Measurements from ENCODE around the gene SUPT3H. TPM values are rescaled to one million over a fixed set of nuclear protein-coding genes. Genes with fewer than 3 reads are reported as not detected.

Gene SUPT3H
- total and polyA plus RNA-seq, 2 donors (not counting 1 experiment from before 2014, with no cell fraction given) = 5.5 to 12.4 TPM

DNA sequence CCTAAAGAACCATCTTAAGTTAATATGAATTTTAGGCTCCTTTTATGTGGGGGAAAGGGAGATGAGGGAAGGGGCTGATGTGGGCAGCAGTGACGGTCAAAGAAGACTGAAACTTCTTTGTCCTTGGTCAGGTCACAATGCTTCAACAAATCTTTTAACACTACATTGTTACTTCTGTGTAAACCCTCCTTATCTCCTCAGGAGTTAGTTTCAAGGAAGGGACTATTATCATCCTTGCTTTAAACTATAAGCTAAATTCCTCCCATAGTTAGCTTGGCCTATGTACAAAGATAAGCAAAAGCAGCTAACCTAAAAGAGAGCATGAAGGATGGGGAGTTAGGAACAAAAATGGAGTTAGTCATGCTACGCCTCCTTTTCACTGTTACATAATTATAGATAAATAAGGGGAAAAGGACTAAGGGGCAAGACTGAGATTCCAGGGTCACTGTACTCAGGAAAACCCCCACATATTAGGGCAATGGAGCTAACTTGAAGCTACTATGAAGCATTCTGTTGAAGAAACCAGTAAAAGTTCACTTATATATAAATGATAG is 222.3 kb downstream of the SUPT3H start:
- Histone ChIP-seq H3K9me3 (ENCODE audit: control extremely low read depth in 1 of 3, control insufficient read depth in 2 of 3, insufficient read depth in 1 of 3, low read length in 2 of 3) (no peaks in the 10 kb centered on the region), H3K4me1 (ENCODE audit: control insufficient read depth in 2 of 2, insufficient read depth in 2 of 2, low read length in 2 of 2) (no peaks in the 10 kb centered on the region), H4K20me1 (ENCODE audit: control insufficient read depth, insufficient read depth, low read length, poor library complexity, severe bottlenecking) (no peaks in the 10 kb centered on the region), H3K36me3 (replicated peaks in 1 of 2; ENCODE audit: control extremely low read depth in 1 of 2, control insufficient read depth in 1 of 2, extremely low read depth in 1 of 2, insufficient read depth in 2 of 2, low read length in 1 of 2) (no peaks in the 10 kb centered on the region), H3K9ac (ENCODE audit: low read length) (no peak overlapping the region), H3K27me3 (replicated peaks in 1 of 4; ENCODE audit: control extremely low read depth in 1 of 4, control insufficient read depth in 3 of 4, insufficient read depth in 4 of 4, low read length in 3 of 4) (no peaks in the 10 kb centered on the region), H2AFZ (ENCODE audit: insufficient read depth, low read depth, low read length, poor library complexity, severe bottlenecking) (no peak overlapping the region), H3K4me2 (replicated peaks; ENCODE audit: low read depth, low read length, poor library complexity, severe bottlenecking) (no peak overlapping the region), H3K27ac (ENCODE audit: low read length in 2 of 2) (no peak overlapping the region), H3K4me3 (ENCODE audit: control extremely low read depth in 1 of 5, extremely low read depth in 1 of 5, insufficient read depth in 1 of 5, low read depth in 2 of 5, low read length in 4 of 5) (no peak overlapping the region), H3K79me2 (ENCODE audit: control insufficient read depth, insufficient read depth, low read length) (no peaks in the 10 kb centered on the region)
- CTCF ChIA-PET = no interaction called here
- H3K4me3 Mint-ChIP-seq = no peak overlapping the region
- no peak overlapping the region for H3K27ac Mint-ChIP-seq
- H3K9me3 Mint-ChIP-seq (ENCODE audit: insufficient read depth) = no peaks in the 10 kb centered on the region
- WGBS (ENCODE audit: insufficient coverage) = no CpG with 5 or more reads among the region's 2 CpGs
- TF ChIP-seq, protein P1, sequence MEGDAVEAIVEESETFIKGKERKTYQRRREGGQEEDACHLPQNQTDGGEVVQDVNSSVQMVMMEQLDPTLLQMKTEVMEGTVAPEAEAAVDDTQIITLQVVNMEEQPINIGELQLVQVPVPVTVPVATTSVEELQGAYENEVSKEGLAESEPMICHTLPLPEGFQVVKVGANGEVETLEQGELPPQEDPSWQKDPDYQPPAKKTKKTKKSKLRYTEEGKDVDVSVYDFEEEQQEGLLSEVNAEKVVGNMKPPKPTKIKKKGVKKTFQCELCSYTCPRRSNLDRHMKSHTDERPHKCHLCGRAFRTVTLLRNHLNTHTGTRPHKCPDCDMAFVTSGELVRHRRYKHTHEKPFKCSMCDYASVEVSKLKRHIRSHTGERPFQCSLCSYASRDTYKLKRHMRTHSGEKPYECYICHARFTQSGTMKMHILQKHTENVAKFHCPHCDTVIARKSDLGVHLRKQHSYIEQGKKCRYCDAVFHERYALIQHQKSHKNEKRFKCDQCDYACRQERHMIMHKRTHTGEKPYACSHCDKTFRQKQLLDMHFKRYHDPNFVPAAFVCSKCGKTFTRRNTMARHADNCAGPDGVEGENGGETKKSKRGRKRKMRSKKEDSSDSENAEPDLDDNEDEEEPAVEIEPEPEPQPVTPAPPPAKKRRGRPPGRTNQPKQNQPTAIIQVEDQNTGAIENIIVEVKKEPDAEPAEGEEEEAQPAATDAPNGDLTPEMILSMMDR (IDR thresholded peaks at IDR 0.05) = no peak
- intact Hi-C loops (cut with micrococcal nuclease) = no loop called here
- DNase-seq (no peak), ATAC-seq (ENCODE audit: low read depth) (no peak)
- POLR2A ChIA-PET = no interaction called here
- H3K27me3 Mint-ChIP-seq = no peaks in the 10 kb centered on the region
- H3K4me1 Mint-ChIP-seq = no peaks in the 10 kb centered on the region

GRCh38 chr6:45154679-45155078 is 223.1 kb downstream of the SUPT3H start:
- Histone ChIP-seq H3K9me3 (ENCODE audit: control extremely low read depth in 1 of 3, control insufficient read depth in 2 of 3, insufficient read depth in 1 of 3, low read length in 2 of 3) (no peaks in the 10 kb centered on the region), H3K79me2 (ENCODE audit: control insufficient read depth, insufficient read depth, low read length) (no peaks in the 10 kb centered on the region), H3K4me2 (replicated peaks; ENCODE audit: low read depth, low read length, poor library complexity, severe bottlenecking) (no peak overlapping the region), H3K27ac (ENCODE audit: low read length in 2 of 2) (no peak overlapping the region), H4K20me1 (ENCODE audit: control insufficient read depth, insufficient read depth, low read length, poor library complexity, severe bottlenecking) (no peaks in the 10 kb centered on the region), H2AFZ (ENCODE audit: insufficient read depth, low read depth, low read length, poor library complexity, severe bottlenecking) (no peak overlapping the region), H3K4me3 (ENCODE audit: control extremely low read depth in 1 of 5, extremely low read depth in 1 of 5, insufficient read depth in 1 of 5, low read depth in 2 of 5, low read length in 4 of 5) (no peak overlapping the region), H3K27me3 (replicated peaks in 1 of 4; ENCODE audit: control extremely low read depth in 1 of 4, control insufficient read depth in 3 of 4, insufficient read depth in 4 of 4, low read length in 3 of 4) (no peaks in the 10 kb centered on the region), H3K4me1 (ENCODE audit: control insufficient read depth in 2 of 2, insufficient read depth in 2 of 2, low read length in 2 of 2) (no peaks in the 10 kb centered on the region), H3K9ac (ENCODE audit: low read length) (no peak overlapping the region), H3K36me3 (replicated peaks in 1 of 2; ENCODE audit: control extremely low read depth in 1 of 2, control insufficient read depth in 1 of 2, extremely low read depth in 1 of 2, insufficient read depth in 2 of 2, low read length in 1 of 2) (no peaks in the 10 kb centered on the region)
- TF ChIP-seq, protein P1 (IDR thresholded peaks at IDR 0.05) = no peak
- no peak for TF ChIP-seq EZH2 (IDR thresholded peaks at IDR 0.05; ENCODE audit: borderline replicate concordance, insufficient read depth, low read depth, low read length, poor library complexity, severe bottlenecking)
- DNase-seq (no peak), ATAC-seq (ENCODE audit: low read depth) (no peak)
- 100% methylated on average over 1 of the region's 3 CpGs for WGBS (ENCODE audit: insufficient coverage)
- Mint-ChIP-seq H3K9me3 (ENCODE audit: insufficient read depth) (no peaks in the 10 kb centered on the region), H3K27me3 (no peaks in the 10 kb centered on the region), H3K4me3 (no peak overlapping the region), H3K27ac (no peak overlapping the region), H3K4me1 (no peaks in the 10 kb centered on the region)
- ChIA-PET POLR2A (no interaction called here), CTCF (no interaction called here)
- intact Hi-C loops (cut with micrococcal nuclease) = no loop called here

All from B cell (primary cell).